ENCODE results near the gene TEKTIP1.
"Not testable (repeated sequence)": the region's sequence is repeated elsewhere in the genome, so short reads cannot be mapped to it uniquely, and the experiment has no call there.

Gene TEKTIP1

GRCh38 chr19:3508121-3508661, 30.8 kb upstream of the TEKTIP1 start:
- DNase-seq = not testable (repeated sequence)

GRCh38 chr19:3508771-3509535, 30.0 kb upstream of the TEKTIP1 start:
- DNase-seq = no peak

GRCh38 chr19:3509566-3509989, 29.4 kb upstream of the TEKTIP1 start:
- DNase-seq = no peak

GRCh38 chr19:3510727-3511126, 28.2 kb upstream of the TEKTIP1 start:
- no peak for DNase-seq

GRCh38 chr19:3511506-3512251, 27.3 kb upstream of the TEKTIP1 start:
- DNase-seq = no peak

- no peak for DNase-seq
Observed at GRCh38 chr19:3512562-3513228, 26.3 kb upstream of the TEKTIP1 start.

- DNase-seq = no peak
Observed at GRCh38 chr19:3513229-3514140, 25.5 kb upstream of the TEKTIP1 start.

- DNase-seq = no peak
Observed at GRCh38 chr19:3514930-3515329, 24.0 kb upstream of the TEKTIP1 start.

- DNase-seq = no peak
Observed at GRCh38 chr19:3515891-3516422, 23.0 kb upstream of the TEKTIP1 start.

- DNase-seq = no peak
Observed at GRCh38 chr19:3516675-3517207, 22.2 kb upstream of the TEKTIP1 start.

GRCh38 chr19:3517638-3518037, 21.3 kb upstream of the TEKTIP1 start:
- no peak for DNase-seq

- no peak for DNase-seq
Observed at GRCh38 chr19:3518255-3518654, 20.7 kb upstream of the TEKTIP1 start.

- no peak for DNase-seq
Observed at GRCh38 chr19:3518659-3519058, 20.3 kb upstream of the TEKTIP1 start.

- no peak for DNase-seq
Observed at GRCh38 chr19:3519126-3519525, 19.8 kb upstream of the TEKTIP1 start.

GRCh38 chr19:3520166-3521103, 18.5 kb upstream of the TEKTIP1 start:
- no peak for DNase-seq

- no peak for DNase-seq
Observed at GRCh38 chr19:3521104-3521445, 17.9 kb upstream of the TEKTIP1 start.

- DNase-seq = no peak
Observed at GRCh38 chr19:3522421-3523360, 16.3 kb upstream of the TEKTIP1 start.

GRCh38 chr19:3523361-3524077, 15.5 kb upstream of the TEKTIP1 start:
- DNase-seq = no peak
